Loucy (cell line): ENCODE measurements around the gene SH3BP1.
"Not testable (repeated sequence)": the region's sequence is repeated elsewhere in the genome, so short reads cannot be mapped to it uniquely, and the experiment has no call there.

Experiments
- H2AFZ ChIP-seq: fragments of 200-600 bp; sonication (generic); 2 replicates; pipeline ENCODE4 v1.6.0; 2016; ENCODE audit warnings: antibody characterized with exemption, mild to moderate bottlenecking, low read length, moderate library complexity
- H3F3A ChIP-seq: fragments of 200-600 bp; 2 replicates; pipeline ENCODE4 v1.6.0; 2016; ENCODE audit warnings: antibody characterized with exemption, low read depth, mild to moderate bottlenecking
- H3K27me3 ChIP-seq: fragments of 200-600 bp; sonication (generic); 2 replicates; pipeline ENCODE4 v1.6.1; 2014; ENCODE audit warnings: low read length, mild to moderate bottlenecking; ENCODE audit not compliant: insufficient read depth, poor library complexity, severe bottlenecking
- H3K36me3 ChIP-seq: fragments of 200-600 bp; sonication (generic); 2 replicates; pipeline ENCODE4 v1.6.1; 2016; ENCODE audit warnings: low read length; ENCODE audit not compliant: insufficient read depth
- H3K4me1 ChIP-seq: fragments of 200-600 bp; sonication (generic); 2 replicates; pipeline ENCODE4 v1.5.1; 2014; ENCODE audit warnings: low read length, mild to moderate bottlenecking; ENCODE audit not compliant: insufficient read depth, poor library complexity, severe bottlenecking
- H3K4me2 ChIP-seq: fragments of 200-600 bp; sonication (generic); 2 replicates; pipeline ENCODE4 v1.6.0; 2014; ENCODE audit warnings: antibody characterized with exemption, low read length, low read depth, mild to moderate bottlenecking; ENCODE audit not compliant: poor library complexity, severe bottlenecking
- H3K4me3 ChIP-seq: fragments of 200-600 bp; sonication (generic); 2 replicates; pipeline ENCODE4 v1.5.1; 2014; ENCODE audit warnings: low read length, mild to moderate bottlenecking, mixed read lengths; ENCODE audit not compliant: poor library complexity, severe bottlenecking
- H3K79me2 ChIP-seq: fragments of 200-600 bp; sonication (generic); 2 replicates; pipeline ENCODE4 v1.6.1; 2014; ENCODE audit warnings: low read length; ENCODE audit not compliant: insufficient read depth
- H3K9ac ChIP-seq: fragments of 200-600 bp; sonication (generic); 2 replicates; pipeline ENCODE4 v1.6.0; 2014; ENCODE audit warnings: mild to moderate bottlenecking, low read depth, low read length, moderate library complexity; ENCODE audit not compliant: poor library complexity, severe bottlenecking
- H3K9me2 ChIP-seq: fragments of 200-600 bp; sonication (generic); replicated peaks from 2 replicates; pipeline ENCODE4 v1.6.1; 2016; ENCODE audit warnings: low read depth, low read length, mixed read lengths
- H3K9me3 ChIP-seq: fragments of 200-600 bp; sonication (generic); 2 replicates; pipeline ENCODE4 v1.6.1; 2014; ENCODE audit warnings: mild to moderate bottlenecking, antibody characterized with exemption, low read length, low read depth; ENCODE audit not compliant: insufficient read depth
- H4K20me1 ChIP-seq: fragments of 200-600 bp; sonication (generic); 2 replicates; pipeline ENCODE4 v1.6.0; 2014; ENCODE audit warnings: antibody characterized with exemption, low read length, mild to moderate bottlenecking; ENCODE audit not compliant: insufficient read depth, poor library complexity, severe bottlenecking
- EZH2phosphoT487 ChIP-seq: fragments of 200-600 bp; IDR thresholded peaks from 2 replicates; pipeline ENCODE4 v1.6.1; 2018; ENCODE audit warnings: antibody characterized with exemption, mild to moderate bottlenecking, moderate library complexity, borderline replicate concordance
- TF ChIP-seq, protein P1 (sequence below): fragments of 200-600 bp; sonication (generic); conservative IDR thresholded peaks from 2 replicates; pipeline ENCODE4 v1.5.1; 2014; ENCODE audit warnings: mild to moderate bottlenecking, antibody characterized with exemption, low read length

The SH3BP1 gene

DNA sequence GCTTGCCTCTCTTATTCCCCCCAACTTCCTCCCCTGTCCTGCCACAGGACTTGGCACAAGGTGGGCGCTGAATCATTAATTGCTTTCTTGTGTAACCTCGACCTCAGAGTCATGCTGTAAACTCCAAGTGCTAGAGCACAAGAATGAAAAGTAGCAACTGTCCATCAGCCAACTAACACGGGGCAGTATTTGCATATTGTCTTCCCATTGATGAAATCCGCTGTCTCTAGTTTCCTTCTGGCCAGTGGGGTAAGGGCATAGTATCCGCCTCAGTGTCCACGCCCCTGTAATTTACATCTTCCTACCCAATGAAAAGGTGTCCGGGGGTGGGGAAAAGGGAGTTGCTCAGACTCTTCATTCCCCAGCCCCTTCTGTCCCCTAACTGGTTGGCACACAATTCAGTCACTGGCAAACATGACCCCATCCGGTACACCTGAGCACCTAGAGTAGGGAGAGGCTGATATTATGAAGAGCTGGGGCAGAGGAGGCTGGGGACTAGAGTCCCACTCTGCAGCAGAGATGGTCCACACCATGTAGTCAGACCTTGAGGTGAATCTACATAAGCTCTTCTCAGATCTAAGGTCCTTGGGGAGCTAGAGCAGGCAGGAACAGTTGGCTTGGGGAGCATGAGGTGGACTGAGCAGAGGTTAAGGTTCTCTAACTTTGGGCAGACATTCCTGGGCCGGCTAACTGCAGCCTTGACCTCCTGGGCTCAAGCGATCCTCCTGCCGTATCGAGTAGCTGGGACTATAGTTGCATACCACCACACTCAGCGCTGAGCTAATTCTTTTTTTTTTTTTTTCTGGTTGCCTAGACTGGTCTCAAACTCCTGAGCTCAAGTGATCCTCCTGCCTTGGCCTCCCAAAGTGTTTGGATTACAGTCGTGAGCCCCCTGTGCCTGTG is 37.7 kb upstream of the SH3BP1 start:
- no peak for TF ChIP-seq EZH2phosphoT487
- TF ChIP-seq, protein P1, sequence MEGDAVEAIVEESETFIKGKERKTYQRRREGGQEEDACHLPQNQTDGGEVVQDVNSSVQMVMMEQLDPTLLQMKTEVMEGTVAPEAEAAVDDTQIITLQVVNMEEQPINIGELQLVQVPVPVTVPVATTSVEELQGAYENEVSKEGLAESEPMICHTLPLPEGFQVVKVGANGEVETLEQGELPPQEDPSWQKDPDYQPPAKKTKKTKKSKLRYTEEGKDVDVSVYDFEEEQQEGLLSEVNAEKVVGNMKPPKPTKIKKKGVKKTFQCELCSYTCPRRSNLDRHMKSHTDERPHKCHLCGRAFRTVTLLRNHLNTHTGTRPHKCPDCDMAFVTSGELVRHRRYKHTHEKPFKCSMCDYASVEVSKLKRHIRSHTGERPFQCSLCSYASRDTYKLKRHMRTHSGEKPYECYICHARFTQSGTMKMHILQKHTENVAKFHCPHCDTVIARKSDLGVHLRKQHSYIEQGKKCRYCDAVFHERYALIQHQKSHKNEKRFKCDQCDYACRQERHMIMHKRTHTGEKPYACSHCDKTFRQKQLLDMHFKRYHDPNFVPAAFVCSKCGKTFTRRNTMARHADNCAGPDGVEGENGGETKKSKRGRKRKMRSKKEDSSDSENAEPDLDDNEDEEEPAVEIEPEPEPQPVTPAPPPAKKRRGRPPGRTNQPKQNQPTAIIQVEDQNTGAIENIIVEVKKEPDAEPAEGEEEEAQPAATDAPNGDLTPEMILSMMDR: no peak
- Histone ChIP-seq H3K27me3 (no peaks in the 10 kb centered on the region), H3K4me3 (no peak overlapping the region)

GRCh38 chr22:37602546-37603277 is 36.8 kb upstream of the SH3BP1 start:
- peaks cover 11% of the 10 kb centered on the region for H3K4me1 ChIP-seq
- H3K9me3 ChIP-seq: not testable (repeated sequence)

More for the DNA sequence above, 37.7 kb upstream of the SH3BP1 start:
- Histone ChIP-seq H3F3A (no peaks in the 10 kb centered on the region), H3K36me3 (no peaks in the 10 kb centered on the region), H3K79me2 (no peaks in the 10 kb centered on the region), H3K9ac (no peak overlapping the region), H3K4me1 (peaks cover 11% of the 10 kb centered on the region), H4K20me1 (no peaks in the 10 kb centered on the region), H3K9me2 (no peaks in the 10 kb centered on the region), H3K4me2 (no peak overlapping the region), H2AFZ (peak overlapping the region; percentile 32; the same call in 1 of the 2 replicates), H3K9me3 (no peaks in the 10 kb centered on the region)

DNA sequence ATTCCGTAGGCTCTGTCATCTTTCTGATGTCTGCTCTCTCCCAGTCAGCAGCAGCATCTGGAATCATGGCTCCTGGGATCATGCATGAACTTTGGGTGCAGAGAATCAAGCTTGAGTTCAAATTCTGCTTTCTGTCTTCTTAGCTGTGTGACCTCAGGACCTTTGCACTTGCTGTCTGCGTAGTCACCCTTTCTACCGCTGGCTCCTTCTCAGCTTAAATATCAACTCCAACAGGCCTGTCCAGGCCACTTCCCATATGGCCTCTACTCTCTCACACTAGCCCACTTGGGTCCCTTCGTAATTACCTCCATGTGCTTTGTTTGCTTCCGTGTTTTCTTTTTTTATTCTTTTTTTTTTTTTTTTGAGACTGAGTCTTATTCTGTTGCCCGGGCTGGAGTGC is 35.4 kb upstream of the SH3BP1 start:
- Histone ChIP-seq H4K20me1 (peaks cover 2% of the 10 kb centered on the region), H2AFZ (no peak overlapping the region), H3K4me1 (peaks cover 11% of the 10 kb centered on the region), H3K36me3 (no peaks in the 10 kb centered on the region), H3K27me3 (no peaks in the 10 kb centered on the region), H3F3A (no peaks in the 10 kb centered on the region), H3K9ac (no peak overlapping the region), H3K4me2 (no peak overlapping the region), H3K9me3 (no peaks in the 10 kb centered on the region), H3K9me2 (no peaks in the 10 kb centered on the region), H3K79me2 (peaks cover 1% of the 10 kb centered on the region), H3K4me3 (no peak overlapping the region)
- TF ChIP-seq, protein P1: no peak
- no peak for TF ChIP-seq EZH2phosphoT487

More at GRCh38 chr22:37602546-37603277, 36.8 kb upstream of the SH3BP1 start:
- not testable (repeated sequence) for H3K4me3 ChIP-seq, H3K79me2 ChIP-seq, H3K4me2 ChIP-seq, H3K9me2 ChIP-seq, H2AFZ ChIP-seq, H3K36me3 ChIP-seq, H3F3A ChIP-seq, H4K20me1 ChIP-seq, H3K27me3 ChIP-seq, H3K9ac ChIP-seq
